HEK293T (cell line): Measurements from ENCODE around the gene MRPL33.
"Not testable (repeated sequence)": the region's sequence is repeated elsewhere in the genome, so short reads cannot be mapped to it uniquely, and the experiment has no call there.

Experiments used
- BHLHE40 ChIP-seq: fragments of 450-650 bp; IDR thresholded peaks from 2 replicates; pipeline ENCODE4 v1.6.1; 2016; ENCODE audit warnings: mild to moderate bottlenecking, moderate library complexity, borderline replicate concordance
- ELF4 ChIP-seq: fragments of 450-650 bp; IDR thresholded peaks from 2 replicates; pipeline ENCODE4 v1.6.1; 2017; ENCODE audit warnings: antibody characterized with exemption
- FOXA1 ChIP-seq: fragments of 450-650 bp; IDR thresholded peaks from 2 replicates; pipeline ENCODE4 v1.6.1; 2016; ENCODE audit warnings: mild to moderate bottlenecking
- FOXK2 ChIP-seq: fragments of 450-650 bp; IDR thresholded peaks from 2 replicates; pipeline ENCODE4 v1.6.1; 2016; ENCODE audit warnings: mild to moderate bottlenecking
- NFRKB ChIP-seq: fragments of 450-650 bp; IDR thresholded peaks from 2 replicates; pipeline ENCODE4 v1.6.1; 2016; ENCODE audit warnings: mild to moderate bottlenecking, moderate library complexity
- PKNOX1 ChIP-seq: fragments of 450-650 bp; IDR thresholded peaks from 2 replicates; pipeline ENCODE4 v1.6.1; 2016
- SP1 ChIP-seq: fragments of 450-650 bp; IDR thresholded peaks from 2 replicates; pipeline ENCODE4 v1.6.1; 2017

- not testable (repeated sequence) for TF ChIP-seq FOXK2, BHLHE40, SP1, PKNOX1, ELF4, NFRKB, FOXA1
Measured at GRCh38 chr2:27748803-27749554, 22.5 kb upstream of the MRPL33 start.
